K562 (cell line): ENCODE measurements around the gene KCNH2. TPM values are rescaled to one million over a fixed set of nuclear protein-coding genes. Genes with fewer than 3 reads are reported as not detected.
"Not testable (repeated sequence)": the region's sequence is repeated elsewhere in the genome, so short reads cannot be mapped to it uniquely, and the experiment has no call there.

ENCODE experiments used
- ATAC-seq: fragments of 200-7000 bp; cut with Tn5 transposase; 3 replicates; pipeline ENCODE4 v1.9.1; 2020; ENCODE audit warnings: moderate library complexity
- BruUV-seq: library from RNA; stranded (reverse); fragments of 400-500 nt; replicated peaks from 2 replicates; lab custom pipeline; 2021; lab: Mats Ljungman, UMichigan
- CTCF ChIA-PET: fragments of 300-600 bp; formaldehyde crosslinking; extraction: SDS; loops from one replicate; lab custom pipeline; 2021; ENCODE audit warnings: low intra/inter-chr PET ratio; lab: Yijun Ruan, JAX
- POLR2A ChIA-PET: fragments of 300-600, 350-650 bp; sonication (Branson Sonifier 250); formaldehyde crosslinking; extraction: SDS; loops from one replicate; lab custom pipeline; 2021; ENCODE audit warnings: antibody characterized with exemption, inconsistent platforms; lab: Yijun Ruan, JAX
- DNase-seq, 4 experiments: peaks; one replicate each; pipeline versions ENCODE4 v3.0.0 to v3.0.0-alpha.2; 2011 to 2018; ENCODE audit warnings: low spot score in 3 of 4, mixed read lengths in 3 of 4; ENCODE audit errors: extremely low read depth in 1 of 4
- FAIRE-seq: peaks from 2 replicates; lab custom pipeline; 2011; peaks lifted over from hg19 to GRCh38; lab: Jason Lieb, UNC
- H2AFZ ChIP-seq: 2 replicates; pipeline ENCODE4 v1.6.0; 2011; ENCODE audit warnings: low read depth, low read length, control low read depth, inconsistent platforms
- H3K27ac ChIP-seq: fragments of 200-600 bp; 3 replicates; pipeline ENCODE4 v1.8.0; 2011; ENCODE audit warnings: low read depth, mild to moderate bottlenecking, control low read depth, inconsistent platforms, low read length, moderate library complexity, mixed read lengths; ENCODE audit errors: extremely low read depth
- H3K27me3 ChIP-seq, 2 experiments: fragments of 300-600 bp in 1 of 2; 2 replicates in 1 of 2; 3 replicates in 1 of 2; pipeline versions ENCODE4 v1.6.0 to v1.8.0; 2011; ENCODE audit warnings: inconsistent platforms in 2 of 2, low read length in 2 of 2, mild to moderate bottlenecking in 1 of 2, mixed read lengths in 1 of 2, moderate library complexity in 1 of 2; ENCODE audit not compliant: control insufficient read depth in 2 of 2, insufficient read depth in 2 of 2
- H3K36me3 ChIP-seq: fragments of 300-600 bp; 3 replicates; pipeline ENCODE4 v1.8.0; 2011; ENCODE audit warnings: mild to moderate bottlenecking, low read length, inconsistent platforms; ENCODE audit not compliant: control insufficient read depth, insufficient read depth
- H3K4me1 ChIP-seq, 2 experiments: fragments of 200-600 bp in 1 of 2; replicated peaks in 1 of 2; 2 replicates in 1 of 2; 3 replicates in 1 of 2; pipeline versions ENCODE4 v1.5.1 to v1.8.0; 2011; ENCODE audit warnings: inconsistent platforms in 2 of 2, low read length in 2 of 2, mild to moderate bottlenecking in 1 of 2, mixed read lengths in 1 of 2, moderate library complexity in 1 of 2; ENCODE audit not compliant: control insufficient read depth in 2 of 2, insufficient read depth in 2 of 2
- H3K4me2 ChIP-seq: 2 replicates; pipeline ENCODE4 v1.6.1; 2011; ENCODE audit warnings: low read length, control low read depth, inconsistent platforms, mixed read lengths; ENCODE audit not compliant: insufficient read depth
- H3K4me3 ChIP-seq: fragments of 200-600 bp; sonication (generic), shearing (Covaris generic); 2 replicates; pipeline ENCODE4 v1.5.1; 2016; ENCODE audit warnings: control low read depth, inconsistent platforms
- H3K79me2 ChIP-seq: fragments of 200-600 bp; 3 replicates; pipeline ENCODE4 v1.8.0; 2011; ENCODE audit warnings: low read length, inconsistent platforms; ENCODE audit not compliant: control insufficient read depth, insufficient read depth
- H3K9ac ChIP-seq, 2 experiments: 2 replicates each; pipeline versions ENCODE4 v1.6.0 to v1.6.1; 2011; ENCODE audit warnings: low read depth in 2 of 2, low read length in 2 of 2, control low read depth in 1 of 2, inconsistent platforms in 1 of 2, mild to moderate bottlenecking in 1 of 2, mixed read lengths in 1 of 2; ENCODE audit not compliant: insufficient read depth in 1 of 2
- H3K9me1 ChIP-seq: one replicate; pipeline ENCODE4 v1.6.0; 2011; ENCODE audit warnings: inconsistent platforms, mild to moderate bottlenecking, low read length, moderate library complexity; ENCODE audit not compliant: control insufficient read depth, insufficient read depth
- H3K9me3 ChIP-seq: replicated peaks from 2 replicates; pipeline ENCODE4 v1.5.1; 2011; ENCODE audit warnings: low read depth, low read length, inconsistent platforms; ENCODE audit not compliant: control insufficient read depth, insufficient read depth
- H4K20me1 ChIP-seq: replicated peaks from 2 replicates; pipeline ENCODE4 v1.6.1; 2011; ENCODE audit warnings: low read length, inconsistent platforms, mixed read lengths; ENCODE audit not compliant: control insufficient read depth, insufficient read depth
- BHLHE40 ChIP-seq: IDR thresholded peaks from 2 replicates; pipeline ENCODE4 v1.6.1; 2011; ENCODE audit warnings: low read length, improper control_type of control experiment
- CSDE1 ChIP-seq, 2 experiments: fragments of 450-650 bp; IDR thresholded peaks; 2 replicates each; pipeline ENCODE4 v1.6.1; 2016; ENCODE audit warnings: mild to moderate bottlenecking in 1 of 2
- KLF13 ChIP-seq: fragments of 450-650 bp; IDR thresholded peaks from 2 replicates; pipeline ENCODE4 v1.6.1; 2016; ENCODE audit warnings: missing genetic modification characterization, low read depth, mild to moderate bottlenecking, missing compliant biosample characterization, moderate library complexity, borderline replicate concordance
- MTA1 ChIP-seq: fragments of 450-650 bp; IDR thresholded peaks from 2 replicates; pipeline ENCODE4 v1.6.1; 2017; ENCODE audit warnings: borderline replicate concordance
- TOE1 ChIP-seq, 2 experiments: fragments of 450-650 bp in 1 of 2; sonication (generic) in 1 of 2; formaldehyde crosslinking in 1 of 2; IDR thresholded peaks; 2 replicates each; pipeline versions ENCODE4 v1.7.1 to v1.8.0; 2016 to 2022; ENCODE audit warnings: borderline replicate concordance in 2 of 2, mild to moderate bottlenecking in 2 of 2, antibody characterized with exemption in 1 of 2, inconsistent platforms in 1 of 2, low read depth in 1 of 2, missing genetic modification reagents in 1 of 2, moderate library complexity in 1 of 2
- WGBS: fragments of 100-300 bp; shearing (Covaris generic); methylation state at CpG from one replicate; pipeline ENCODE4 v1.1.6; 2016; ENCODE audit warnings: low coverage, mixed read lengths; ENCODE audit not compliant: insufficient coverage; ENCODE audit errors: missing lambda C conversion rate; 5-methylcytosine and 5-hydroxymethylcytosine counted together
- in situ Hi-C: fragments of 300-500 bp; cut with MboI; formaldehyde crosslinking; loops from 4 replicates; pipeline ENCODE4 v1.15.0; 2018; ENCODE audit warnings: inconsistent platforms, mixed read lengths
- intact Hi-C: fragments of 100-400 bp; cut with micrococcal nuclease; formaldehyde crosslinking; loops from 2 replicates; pipeline ENCODE4 v1.14.2; 2022
- polyA plus RNA-seq, 8 experiments: library from polyadenylated mRNA; depleted of rRNA in 4 of 8; stranded (reverse) in 5 of 8; unstranded in 3 of 8; fragments of >200 nt; fragmentation: Nextera tagmentation in 2 of 8; fragmentation: Illumina TruSeq in 1 of 8; extraction: Ambion mirVana in 2 of 8; extraction: Trizol in 1 of 8; gene quantifications; 2 replicates each; pipeline versions ENCODE4 v1.2.1 to v1.2.3, GENCODE V29; 2011 to 2014; ENCODE audit warnings: inconsistent platforms in 1 of 8, missing spikeins in 1 of 8
- total RNA-seq, 7 experiments: library from RNA; depleted of rRNA in 6 of 7; stranded (reverse); fragments of >200 nt in 6 of 7; fragmentation: Illumina TruSeq in 2 of 7; extraction: Trizol in 2 of 7; gene quantifications; 2 replicates each; pipeline versions ENCODE4 v1.2.1 to v1.2.3, GENCODE V29; 2011 to 2021; ENCODE audit warnings: low replicate concordance in 1 of 7
- TF ChIP-seq, protein P1 (sequence below), 2 experiments: IDR thresholded peaks in 1 of 2; conservative IDR thresholded peaks in 1 of 2; 2 replicates each; pipeline ENCODE4 v1.6.1; 2016; ENCODE audit warnings: low read depth in 2 of 2, mild to moderate bottlenecking in 1 of 2, missing compliant biosample characterization in 1 of 2, missing genetic modification characterization in 1 of 2, moderate library complexity in 1 of 2
- TF ChIP-seq, protein P2 (sequence below), 2 experiments: fragments of 450-650 bp; IDR thresholded peaks; 2 replicates each; pipeline ENCODE4 v1.6.1; 2016

KCNH2 gene
- total and polyA plus RNA-seq, 9 of the 15 experiments (the other 6 are each of a cell fraction or from before 2014, with no cell fraction given), result 18.1 to 368 (median 218) TPM

- H2AFZ ChIP-seq, result peak overlapping the region; percentile 47
- DNase-seq; H4K20me1 ChIP-seq; H3K27me3 ChIP-seq; in situ Hi-C loops; FAIRE-seq; H3K9me1 ChIP-seq; H3K9me3 ChIP-seq; ATAC-seq; TF ChIP-seq TOE1 (CRISPR knock-in tag; IDR thresholded peaks at IDR 0.05; ENCODE audit: borderline replicate concordance, low read depth): not testable (repeated sequence)
- intact Hi-C loops, result loop anchor here (1.0 to 2.0 kb wide), 8 partner anchors 9 to 199 kb away; partner anchors contain the start of genes ABCF2 and TMUB1
- under 1% methylated on average over 16 of the region's 16 CpGs for WGBS
- peak overlapping the region; percentile 58 for H3K4me3 ChIP-seq
- POLR2A ChIA-PET, result interaction anchor here (0.6 to 14.3 kb wide), 14 partner anchors 9 to 224 kb away, joined by 3 to 146 read pairs (median 4); partner anchors contain the start of genes AGAP3 and FASTK
- H3K4me2 ChIP-seq, result peak overlapping the region; percentile 81
- peak overlapping the region; percentile 6 to 51; a peak in 3 of 4 replicates for H3K9ac ChIP-seq
- peaks cover 28% of the 10 kb centered on the region for H3K79me2 ChIP-seq
- H3K36me3 ChIP-seq, result peaks cover 24% of the 10 kb centered on the region; the same call in 2 of the 3 replicates
- CTCF ChIA-PET, result interaction anchor here (0.6 to 2.4 kb wide), 6 partner anchors 29 to 129 kb away, joined by 3 to 33 read pairs (median 6); partner anchors contain the start of genes CDK5 and SLC4A2
- peak overlapping the region; percentile 73 for H3K27ac ChIP-seq
- BruUV-seq, result TSS peak; percentile 73
- H3K4me1 ChIP-seq, result peaks cover 35 to 56% of the 10 kb centered on the region in 2 experiments
- TF ChIP-seq CSDE1 (IDR thresholded peaks at IDR 0.05) (peak in 1 of 2 experiments; percentile 75; a peak in 1 of 4 replicates), BHLHE40 (peak; percentile 83), KLF13 (peak; percentile 39; the same call in 1 of the 2 replicates), TOE1 (IDR thresholded peaks at IDR 0.05; ENCODE audit: borderline replicate concordance) (peak; percentile 5; the same call in 1 of the 2 replicates), MTA1 (peak; percentile 13; the same call in 1 of the 2 replicates)
- TF ChIP-seq, protein P1, sequence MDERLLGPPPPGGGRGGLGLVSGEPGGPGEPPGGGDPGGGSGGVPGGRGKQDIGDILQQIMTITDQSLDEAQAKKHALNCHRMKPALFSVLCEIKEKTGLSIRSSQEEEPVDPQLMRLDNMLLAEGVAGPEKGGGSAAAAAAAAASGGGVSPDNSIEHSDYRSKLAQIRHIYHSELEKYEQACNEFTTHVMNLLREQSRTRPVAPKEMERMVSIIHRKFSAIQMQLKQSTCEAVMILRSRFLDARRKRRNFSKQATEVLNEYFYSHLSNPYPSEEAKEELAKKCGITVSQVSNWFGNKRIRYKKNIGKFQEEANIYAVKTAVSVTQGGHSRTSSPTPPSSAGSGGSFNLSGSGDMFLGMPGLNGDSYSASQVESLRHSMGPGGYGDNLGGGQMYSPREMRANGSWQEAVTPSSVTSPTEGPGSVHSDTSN (CRISPR knock-in tag; IDR thresholded peaks at IDR 0.05; ENCODE audit: low read depth), result 0 out of 2 replicates have a peak, but pooled peaks have one; percentile 13
- TF ChIP-seq, protein P1 (tag; conservative IDR thresholded peaks at IDR 0.05; ENCODE audit: low read depth), result not testable (repeated sequence)
- TF ChIP-seq, protein P2, sequence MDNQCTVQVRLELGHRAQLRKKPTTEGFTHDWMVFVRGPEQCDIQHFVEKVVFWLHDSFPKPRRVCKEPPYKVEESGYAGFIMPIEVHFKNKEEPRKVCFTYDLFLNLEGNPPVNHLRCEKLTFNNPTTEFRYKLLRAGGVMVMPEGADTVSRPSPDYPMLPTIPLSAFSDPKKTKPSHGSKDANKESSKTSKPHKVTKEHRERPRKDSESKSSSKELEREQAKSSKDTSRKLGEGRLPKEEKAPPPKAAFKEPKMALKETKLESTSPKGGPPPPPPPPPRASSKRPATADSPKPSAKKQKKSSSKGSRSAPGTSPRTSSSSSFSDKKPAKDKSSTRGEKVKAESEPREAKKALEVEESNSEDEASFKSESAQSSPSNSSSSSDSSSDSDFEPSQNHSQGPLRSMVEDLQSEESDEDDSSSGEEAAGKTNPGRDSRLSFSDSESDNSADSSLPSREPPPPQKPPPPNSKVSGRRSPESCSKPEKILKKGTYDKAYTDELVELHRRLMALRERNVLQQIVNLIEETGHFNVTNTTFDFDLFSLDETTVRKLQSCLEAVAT (IDR thresholded peaks at IDR 0.05), result peak in 1 of 2 experiments; percentile 65; a peak in 1 of 4 replicates
These were observed 49.6 kb upstream of the KCNH2 start for GRCh38 chr7:151027728-151028130.
